Effector memory CD4-positive, alpha-beta T cell (primary cell): ENCODE data around the gene CTU1.

Experiments used
- DNase-seq, 3 donors: peaks; one replicate each; pipeline ENCODE4 v3.0.0-alpha.2; 2020
- H3K27ac ChIP-seq: 2 replicates; pipeline ENCODE4 v1.7.0; 2013; ENCODE audit warnings: mild to moderate bottlenecking, low read length, moderate library complexity; ENCODE audit not compliant: insufficient read depth, poor library complexity, severe bottlenecking
- H3K27me3 ChIP-seq: replicated peaks from 2 replicates; pipeline ENCODE4 v1.7.0; 2013; ENCODE audit warnings: mild to moderate bottlenecking, low read length; ENCODE audit not compliant: insufficient read depth, control insufficient read depth, poor library complexity, severe bottlenecking
- H3K36me3 ChIP-seq: 2 replicates; pipeline ENCODE4 v1.7.0; 2013; ENCODE audit warnings: mild to moderate bottlenecking, low read length, moderate library complexity; ENCODE audit not compliant: control insufficient read depth, insufficient read depth
- H3K4me1 ChIP-seq: 2 replicates; pipeline ENCODE4 v1.7.0; 2013; ENCODE audit warnings: low read length, mild to moderate bottlenecking; ENCODE audit not compliant: control insufficient read depth, insufficient read depth, poor library complexity, severe bottlenecking
- H3K4me3 ChIP-seq: 2 replicates; pipeline ENCODE4 v1.7.0; 2013; ENCODE audit warnings: low read length, low read depth, mild to moderate bottlenecking; ENCODE audit not compliant: insufficient read depth, poor library complexity, severe bottlenecking
- H3K9me3 ChIP-seq: 2 replicates; pipeline ENCODE4 v1.7.0; 2013; ENCODE audit warnings: mild to moderate bottlenecking, low read length, moderate library complexity; ENCODE audit not compliant: control insufficient read depth

Gene CTU1

GRCh38 chr19:51071095-51071405 is 37.2 kb downstream of the CTU1 start:
- no peak overlapping the region for H3K4me3 ChIP-seq
- H3K36me3 ChIP-seq: no peaks in the 10 kb centered on the region
- no peaks in the 10 kb centered on the region for H3K4me1 ChIP-seq
- no peak overlapping the region for H3K27ac ChIP-seq
- H3K27me3 ChIP-seq: no peaks in the 10 kb centered on the region
- no peak for DNase-seq
- H3K9me3 ChIP-seq: no peaks in the 10 kb centered on the region

DNA sequence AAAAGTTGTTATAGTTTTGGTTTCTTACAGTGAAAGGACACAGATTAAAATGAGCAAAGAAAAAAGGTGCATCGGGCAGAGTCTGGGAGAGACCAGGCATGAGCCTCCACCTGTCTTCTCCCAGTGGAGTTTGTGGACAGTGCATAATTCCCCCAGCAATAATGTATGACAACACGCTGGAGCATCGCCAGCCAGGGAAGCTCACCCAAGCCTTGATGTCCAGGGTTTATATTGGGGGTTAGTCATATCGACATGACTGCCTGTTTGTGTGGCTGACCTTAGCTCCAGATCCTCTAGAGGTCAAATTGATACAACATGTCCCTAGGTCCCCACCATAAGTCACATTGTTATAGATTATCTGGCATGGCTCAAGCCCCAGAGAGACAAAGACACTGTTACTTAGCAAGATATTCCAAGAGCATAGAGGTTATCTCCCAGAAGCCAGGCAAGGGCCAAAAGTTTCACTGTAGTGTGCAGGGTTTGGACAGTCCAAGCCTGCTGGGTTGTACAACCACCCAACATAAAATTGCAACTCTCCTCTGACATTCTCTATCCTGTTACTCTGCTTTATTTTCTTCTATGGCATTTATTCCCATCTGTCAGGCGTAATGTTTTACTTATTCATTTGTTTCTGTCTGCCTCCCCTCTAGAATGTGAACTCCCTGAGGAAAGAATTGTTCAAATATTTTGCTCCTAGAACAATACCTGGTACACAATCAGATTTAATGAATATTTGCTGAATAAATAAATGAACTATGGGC is 37.7 kb downstream of the CTU1 start:
- no peaks in the 10 kb centered on the region for H3K9me3 ChIP-seq
- H3K36me3 ChIP-seq: no peaks in the 10 kb centered on the region
- no peaks in the 10 kb centered on the region for H3K4me1 ChIP-seq
- no peak overlapping the region for H3K27ac ChIP-seq
- H3K4me3 ChIP-seq: no peak overlapping the region
- DNase-seq: no peak
- no peaks in the 10 kb centered on the region for H3K27me3 ChIP-seq

GRCh38 chr19:51066393-51067186 is 41.6 kb downstream of the CTU1 start:
- Histone ChIP-seq H3K27ac (no peak overlapping the region), H3K4me1 (peaks cover 3% of the 10 kb centered on the region), H3K36me3 (no peaks in the 10 kb centered on the region), H3K9me3 (no peaks in the 10 kb centered on the region), H3K27me3 (peaks cover 18% of the 10 kb centered on the region), H3K4me3 (no peak overlapping the region)
- DNase-seq: no peak

- Histone ChIP-seq H3K27me3 (peaks cover 18% of the 10 kb centered on the region), H3K4me3 (no peak overlapping the region), H3K36me3 (no peaks in the 10 kb centered on the region), H3K9me3 (no peaks in the 10 kb centered on the region), H3K27ac (no peak overlapping the region), H3K4me1 (peaks cover 3% of the 10 kb centered on the region)
- DNase-seq: no peak
Observed at GRCh38 chr19:51065221-51065960, 42.8 kb downstream of the CTU1 start.

GRCh38 chr19:51064534-51065220 is 43.5 kb downstream of the CTU1 start, which contains the start of gene KLK13:
Gene KLK13, minus strand, starts transcription at chr19:51065092. Its CDS starts 25 bp downstream, at chr19:51065067.
- no peak within 1 kb of the TSS for H3K27ac ChIP-seq
- H3K4me3 ChIP-seq: no peak within 1 kb of the TSS
- peaks cover 21% of the 10 kb centered on the region for H3K27me3 ChIP-seq
- H3K36me3 ChIP-seq: no peaks in the 10 kb centered on the region
- no peaks in the 10 kb centered on the region for H3K9me3 ChIP-seq
- peaks cover 3% of the 10 kb centered on the region for H3K4me1 ChIP-seq
- no peak for DNase-seq

- no peak overlapping the region for H3K27ac ChIP-seq
- peaks cover 3% of the 10 kb centered on the region for H3K4me1 ChIP-seq
- no peaks in the 10 kb centered on the region for H3K9me3 ChIP-seq
- DNase-seq: no peak
- peaks cover 21% of the 10 kb centered on the region for H3K27me3 ChIP-seq
- no peaks in the 10 kb centered on the region for H3K36me3 ChIP-seq
- H3K4me3 ChIP-seq: no peak overlapping the region
Observed at GRCh38 chr19:51063664-51064063, 44.5 kb downstream of the CTU1 start.

DNA sequence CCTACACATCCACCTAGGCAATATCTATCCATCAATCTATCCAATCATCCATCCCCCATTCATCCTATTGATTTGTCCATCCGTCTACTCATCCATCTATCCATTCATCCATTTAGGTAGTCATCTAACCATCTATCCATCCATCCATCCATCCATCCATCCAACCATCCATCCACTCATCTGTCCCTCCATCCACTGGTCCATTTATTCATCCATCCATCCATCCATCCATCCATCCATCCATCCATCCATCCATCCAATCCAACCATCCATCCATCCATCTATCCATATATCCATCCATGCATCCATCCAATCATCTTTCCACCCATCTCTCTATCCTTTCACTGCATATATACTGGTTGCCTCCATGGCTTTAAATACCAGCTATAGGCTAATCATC is 47.2 kb downstream of the CTU1 start:
- no peaks in the 10 kb centered on the region for H3K36me3 ChIP-seq
- DNase-seq: no peak
- peaks cover 23% of the 10 kb centered on the region for H3K27me3 ChIP-seq
- peaks cover 3% of the 10 kb centered on the region for H3K4me1 ChIP-seq
- no peaks in the 10 kb centered on the region for H3K9me3 ChIP-seq
- no peak overlapping the region for H3K4me3 ChIP-seq
- no peak overlapping the region for H3K27ac ChIP-seq

- Histone ChIP-seq H3K9me3 (no peaks in the 10 kb centered on the region), H3K4me1 (peaks cover 3% of the 10 kb centered on the region), H3K36me3 (no peaks in the 10 kb centered on the region), H3K27ac (no peak overlapping the region), H3K27me3 (peaks cover 23% of the 10 kb centered on the region), H3K4me3 (no peak overlapping the region)
- no peak for DNase-seq
Observed at GRCh38 chr19:51060336-51060735, 47.9 kb downstream of the CTU1 start.

- H3K4me3 ChIP-seq: no peak overlapping the region
Observed at GRCh38 chr19:51059715-51060114, 48.5 kb downstream of the CTU1 start.

More at GRCh38 chr19:51059715-51060114, 48.5 kb downstream of the CTU1 start:
- no peaks in the 10 kb centered on the region for H3K36me3 ChIP-seq
- no peaks in the 10 kb centered on the region for H3K9me3 ChIP-seq
- no peaks in the 10 kb centered on the region for H3K4me1 ChIP-seq
- H3K27me3 ChIP-seq: peaks cover 19% of the 10 kb centered on the region
- no peak overlapping the region for H3K27ac ChIP-seq
- no peak for DNase-seq
